Astrocyte (in vitro differentiated cells and primary cell): ENCODE measurements around the gene LRP1B. TPM values are rescaled to one million over a fixed set of nuclear protein-coding genes. Genes with fewer than 3 reads are reported as not detected.

Source experiments
- DNase-seq: peaks from one replicate; pipeline ENCODE4 v3.0.0-alpha.2; 2010; ENCODE audit warnings: low read depth
- FAIRE-seq: peaks from 2 replicates; lab custom pipeline; 2011; peaks lifted over from hg19 to GRCh38; lab: Jason Lieb, UNC
- H2AFZ ChIP-seq: 2 replicates; pipeline ENCODE4 v1.6.0; 2012; ENCODE audit warnings: low read depth, low read length, inconsistent platforms
- H3K27ac ChIP-seq: 2 replicates; pipeline ENCODE4 v1.5.1; 2011; ENCODE audit warnings: low read depth, low read length, inconsistent platforms
- H3K27me3 ChIP-seq: 2 replicates; pipeline ENCODE4 v1.6.0; 2011; ENCODE audit warnings: low read length, inconsistent platforms; ENCODE audit not compliant: insufficient read depth
- H3K36me3 ChIP-seq: 2 replicates; pipeline ENCODE4 v1.5.1; 2011; ENCODE audit warnings: low read length, inconsistent platforms; ENCODE audit not compliant: insufficient read depth
- H3K4me1 ChIP-seq: 2 replicates; pipeline ENCODE4 v1.5.1; 2011; ENCODE audit warnings: low read length, inconsistent platforms; ENCODE audit not compliant: insufficient read depth
- H3K4me2 ChIP-seq: 2 replicates; pipeline ENCODE4 v1.6.0; 2012; ENCODE audit warnings: low read length, inconsistent platforms
- H3K4me3 ChIP-seq: 2 replicates; pipeline ENCODE4 v1.5.1; 2011; ENCODE audit warnings: low read depth, mild to moderate bottlenecking, low read length, inconsistent platforms; ENCODE audit not compliant: insufficient read depth
- H3K79me2 ChIP-seq: 2 replicates; pipeline ENCODE4 v1.6.0; 2012; ENCODE audit warnings: mild to moderate bottlenecking, low read length, inconsistent platforms; ENCODE audit not compliant: insufficient read depth
- H3K9ac ChIP-seq: 2 replicates; pipeline ENCODE4 v1.6.0; 2012; ENCODE audit warnings: mild to moderate bottlenecking, low read length, inconsistent platforms
- H3K9me3 ChIP-seq: 2 replicates; pipeline ENCODE4 v1.5.1; 2012; ENCODE audit warnings: low read depth, mild to moderate bottlenecking, low read length, inconsistent platforms; ENCODE audit not compliant: insufficient read depth
- H4K20me1 ChIP-seq: 2 replicates; pipeline ENCODE4 v1.6.0; 2012; ENCODE audit warnings: low read length, inconsistent platforms; ENCODE audit not compliant: insufficient read depth
- H3K27ac Mint-ChIP-seq: one replicate; pipeline ENCODE4 v1.8.0; 2021; ENCODE audit warnings: mild to moderate bottlenecking, mixed read lengths; ENCODE audit not compliant: unreplicated experiment
- H3K27me3 Mint-ChIP-seq: one replicate; pipeline ENCODE4 v1.8.0; 2021; ENCODE audit warnings: low read depth, mixed read lengths; ENCODE audit not compliant: unreplicated experiment
- H3K36me3 Mint-ChIP-seq: one replicate; pipeline ENCODE4 v1.8.0; 2021; ENCODE audit warnings: low read depth, mixed read lengths; ENCODE audit not compliant: unreplicated experiment
- H3K4me1 Mint-ChIP-seq: one replicate; pipeline ENCODE4 v1.8.0; 2021; ENCODE audit warnings: low read depth, mixed read lengths; ENCODE audit not compliant: unreplicated experiment
- H3K4me3 Mint-ChIP-seq: one replicate; pipeline ENCODE4 v1.8.0; 2021; ENCODE audit warnings: mild to moderate bottlenecking, moderate library complexity, mixed read lengths; ENCODE audit not compliant: unreplicated experiment
- H3K9me3 Mint-ChIP-seq: one replicate; pipeline ENCODE4 v1.8.0; 2021; ENCODE audit warnings: mild to moderate bottlenecking, mixed read lengths; ENCODE audit not compliant: unreplicated experiment
- EZH2 ChIP-seq: IDR thresholded peaks from 2 replicates; pipeline ENCODE4 v1.6.1; 2012; ENCODE audit warnings: mild to moderate bottlenecking, low read length, inconsistent platforms; ENCODE audit not compliant: insufficient read depth
- total RNA-seq: library from RNA; stranded (reverse); gene quantifications from 2 replicates; pipeline ENCODE4 v1.2.1, GENCODE V29; 2021
- TF ChIP-seq, protein P1 (sequence below): IDR thresholded peaks from 2 replicates; pipeline ENCODE4 v1.5.1; 2011; ENCODE audit warnings: low read depth, mild to moderate bottlenecking, inconsistent platforms, low read length, moderate library complexity; ENCODE audit not compliant: insufficient read depth

The LRP1B gene
- total RNA-seq, 1 donor from 2014 or later, result 1.5 TPM

DNA sequence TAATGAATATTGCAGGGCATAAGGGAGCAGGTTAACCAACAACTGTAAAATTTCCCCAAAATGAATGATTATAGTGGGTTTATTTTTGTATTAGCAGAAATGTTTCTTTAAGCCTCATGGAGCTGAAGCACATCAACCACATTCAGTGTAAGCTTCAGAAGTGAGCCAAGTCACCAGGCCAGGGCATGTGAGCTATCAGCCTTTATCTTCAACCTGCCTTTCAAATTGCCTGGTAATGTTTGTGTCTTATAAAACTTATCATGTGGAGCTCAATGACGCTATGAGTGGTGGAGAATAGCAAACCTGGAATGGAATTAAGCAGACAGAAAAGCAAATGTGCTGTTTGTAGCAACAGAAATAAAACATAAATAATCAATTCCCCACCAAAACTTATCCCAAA, 1068.4 kb downstream of the LRP1B start:
- no peaks in the 10 kb centered on the region for H3K36me3 ChIP-seq
- H3K4me2 ChIP-seq, result no peak overlapping the region
- no peak overlapping the region for H3K27ac ChIP-seq
- no peak overlapping the region for H3K9ac ChIP-seq
- no peaks in the 10 kb centered on the region for H3K4me1 ChIP-seq
- no peaks in the 10 kb centered on the region for H4K20me1 ChIP-seq
- Mint-ChIP-seq H3K36me3 (no peaks in the 10 kb centered on the region), H3K4me3 (no peak overlapping the region), H3K9me3 (no peaks in the 10 kb centered on the region), H3K4me1 (peaks cover 3% of the 10 kb centered on the region), H3K27me3 (no peaks in the 10 kb centered on the region), H3K27ac (no peak overlapping the region)
- FAIRE-seq (no peak), DNase-seq (peak; percentile 14)
- no peak overlapping the region for H3K4me3 ChIP-seq
- H3K27me3 ChIP-seq, result no peaks in the 10 kb centered on the region
- TF ChIP-seq, protein P1, sequence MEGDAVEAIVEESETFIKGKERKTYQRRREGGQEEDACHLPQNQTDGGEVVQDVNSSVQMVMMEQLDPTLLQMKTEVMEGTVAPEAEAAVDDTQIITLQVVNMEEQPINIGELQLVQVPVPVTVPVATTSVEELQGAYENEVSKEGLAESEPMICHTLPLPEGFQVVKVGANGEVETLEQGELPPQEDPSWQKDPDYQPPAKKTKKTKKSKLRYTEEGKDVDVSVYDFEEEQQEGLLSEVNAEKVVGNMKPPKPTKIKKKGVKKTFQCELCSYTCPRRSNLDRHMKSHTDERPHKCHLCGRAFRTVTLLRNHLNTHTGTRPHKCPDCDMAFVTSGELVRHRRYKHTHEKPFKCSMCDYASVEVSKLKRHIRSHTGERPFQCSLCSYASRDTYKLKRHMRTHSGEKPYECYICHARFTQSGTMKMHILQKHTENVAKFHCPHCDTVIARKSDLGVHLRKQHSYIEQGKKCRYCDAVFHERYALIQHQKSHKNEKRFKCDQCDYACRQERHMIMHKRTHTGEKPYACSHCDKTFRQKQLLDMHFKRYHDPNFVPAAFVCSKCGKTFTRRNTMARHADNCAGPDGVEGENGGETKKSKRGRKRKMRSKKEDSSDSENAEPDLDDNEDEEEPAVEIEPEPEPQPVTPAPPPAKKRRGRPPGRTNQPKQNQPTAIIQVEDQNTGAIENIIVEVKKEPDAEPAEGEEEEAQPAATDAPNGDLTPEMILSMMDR, result no peak
- no peak for TF ChIP-seq EZH2
- no peak overlapping the region for H2AFZ ChIP-seq
- H3K79me2 ChIP-seq, result no peaks in the 10 kb centered on the region
- no peaks in the 10 kb centered on the region for H3K9me3 ChIP-seq

DNA sequence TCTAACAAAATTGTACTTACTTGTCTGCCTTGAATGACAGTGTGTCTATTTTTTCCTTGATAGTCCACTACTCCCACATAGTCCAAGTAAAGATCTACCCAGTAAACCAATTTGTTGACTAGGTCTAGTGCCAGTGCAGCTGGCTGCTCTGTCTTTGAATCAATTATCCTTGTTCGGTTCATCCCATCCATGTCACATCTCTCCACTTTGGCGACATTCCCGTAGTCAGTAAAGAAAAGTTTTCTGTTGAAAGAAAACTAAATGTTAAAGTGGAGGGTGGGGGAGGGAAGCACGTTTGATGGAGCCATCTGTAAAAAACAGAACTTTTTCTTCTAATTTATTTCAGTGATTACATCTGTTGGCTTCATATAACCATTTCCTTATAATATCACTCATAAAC, 1068.8 kb downstream of the LRP1B start:
- H3K4me2 ChIP-seq, result no peak overlapping the region
- no peaks in the 10 kb centered on the region for H3K4me1 ChIP-seq
- H3K79me2 ChIP-seq, result no peaks in the 10 kb centered on the region
- H3K27me3 ChIP-seq, result no peaks in the 10 kb centered on the region
- no peak for FAIRE-seq
- no peaks in the 10 kb centered on the region for H4K20me1 ChIP-seq
- no peaks in the 10 kb centered on the region for H3K9me3 ChIP-seq
- no peak overlapping the region for H3K27ac ChIP-seq
- no peaks in the 10 kb centered on the region for H3K27me3 Mint-ChIP-seq
- no peak overlapping the region for H3K4me3 ChIP-seq
- no peak overlapping the region for H3K9ac ChIP-seq
- no peak overlapping the region for H2AFZ ChIP-seq
- no peak overlapping the region for H3K27ac Mint-ChIP-seq
- TF ChIP-seq, protein P1, result no peak
- no peak for TF ChIP-seq EZH2
- no peak for DNase-seq
- no peak overlapping the region for H3K4me3 Mint-ChIP-seq
- no peaks in the 10 kb centered on the region for H3K36me3 ChIP-seq
- no peaks in the 10 kb centered on the region for H3K9me3 Mint-ChIP-seq
- peaks cover 3% of the 10 kb centered on the region for H3K4me1 Mint-ChIP-seq
- no peaks in the 10 kb centered on the region for H3K36me3 Mint-ChIP-seq

DNA sequence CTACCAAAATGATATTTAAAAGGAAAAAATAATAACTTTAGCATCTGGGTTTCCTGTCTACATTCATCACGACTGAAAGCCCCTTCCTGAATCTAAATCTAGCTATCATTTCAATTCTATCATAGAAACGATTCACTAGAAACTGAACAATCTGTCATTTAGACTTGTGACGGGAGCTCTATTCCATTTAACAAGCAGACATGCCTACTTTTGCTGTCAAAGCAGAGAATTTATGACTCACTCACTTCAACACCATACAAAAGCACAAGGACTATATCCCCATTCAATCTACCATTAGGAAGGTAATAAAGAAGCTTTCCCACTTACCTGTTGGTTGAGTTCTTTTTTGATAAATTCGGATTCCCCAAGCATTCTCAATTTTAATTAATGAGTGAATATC, 1072.3 kb downstream of the LRP1B start:
- Mint-ChIP-seq H3K9me3 (no peaks in the 10 kb centered on the region), H3K36me3 (no peaks in the 10 kb centered on the region), H3K4me1 (peaks cover 7% of the 10 kb centered on the region), H3K27me3 (no peaks in the 10 kb centered on the region), H3K4me3 (no peak overlapping the region), H3K27ac (no peak overlapping the region)
- DNase-seq (no peak), FAIRE-seq (no peak)
- no peak overlapping the region for H3K4me2 ChIP-seq
- H3K27ac ChIP-seq, result no peak overlapping the region
- H3K4me1 ChIP-seq, result no peaks in the 10 kb centered on the region
- H2AFZ ChIP-seq, result no peak overlapping the region
- no peaks in the 10 kb centered on the region for H4K20me1 ChIP-seq
- H3K9ac ChIP-seq, result no peak overlapping the region
- no peaks in the 10 kb centered on the region for H3K36me3 ChIP-seq
- H3K4me3 ChIP-seq, result no peak overlapping the region
- no peaks in the 10 kb centered on the region for H3K9me3 ChIP-seq
- no peaks in the 10 kb centered on the region for H3K79me2 ChIP-seq
- TF ChIP-seq EZH2, result no peak
- TF ChIP-seq, protein P1, result no peak
- no peaks in the 10 kb centered on the region for H3K27me3 ChIP-seq
